Neural cell (in vitro differentiated cells): ENCODE measurements around the gene CBX2.

Experiments used
- EP300 ChIP-seq: fragments of 450-650 bp; conservative IDR thresholded peaks from 2 replicates; pipeline ENCODE4 v1.6.1; 2014; ENCODE audit warnings: antibody characterized with exemption, mild to moderate bottlenecking, moderate library complexity; ENCODE audit not compliant: poor library complexity, severe bottlenecking
- EZH2 ChIP-seq: fragments of 200-600, 300-800 bp; shearing (Covaris generic), sonication (generic); IDR thresholded peaks from 2 replicates; pipeline ENCODE4 v1.6.1; 2014; ENCODE audit warnings: antibody characterized with exemption, low read length, borderline replicate concordance, mild to moderate bottlenecking; ENCODE audit not compliant: insufficient read depth, poor library complexity, severe bottlenecking
- MXI1 ChIP-seq: fragments of 450-650 bp; conservative IDR thresholded peaks from 2 replicates; pipeline ENCODE4 v1.6.1; 2014; ENCODE audit warnings: antibody characterized with exemption, mild to moderate bottlenecking; ENCODE audit not compliant: poor library complexity, severe bottlenecking
- POLR2AphosphoS5 ChIP-seq: IDR thresholded peaks from 2 replicates; pipeline ENCODE4 v1.6.1; 2012
- RAD21 ChIP-seq: fragments of 450-650 bp; conservative IDR thresholded peaks from 2 replicates; pipeline ENCODE4 v1.6.1; 2014; ENCODE audit warnings: antibody characterized with exemption, mild to moderate bottlenecking, moderate library complexity
- SMC3 ChIP-seq: fragments of 450-650 bp; conservative IDR thresholded peaks from 2 replicates; pipeline ENCODE4 v1.6.1; 2014; ENCODE audit warnings: antibody characterized with exemption, mild to moderate bottlenecking, moderate library complexity; ENCODE audit not compliant: poor library complexity
- TAF1 ChIP-seq: IDR thresholded peaks from 2 replicates; pipeline ENCODE4 v1.6.1; 2012; ENCODE audit warnings: low read depth
- TF ChIP-seq, protein P1 (sequence below): fragments of 450-650 bp; IDR thresholded peaks from 2 replicates; pipeline ENCODE4 v1.5.1; 2014; ENCODE audit warnings: antibody characterized with exemption, mild to moderate bottlenecking, moderate library complexity; ENCODE audit not compliant: poor library complexity, severe bottlenecking
- TF ChIP-seq, protein P2 (sequence below): IDR thresholded peaks from 2 replicates; pipeline ENCODE4 v1.6.1; 2012; ENCODE audit warnings: borderline replicate concordance

DNA sequence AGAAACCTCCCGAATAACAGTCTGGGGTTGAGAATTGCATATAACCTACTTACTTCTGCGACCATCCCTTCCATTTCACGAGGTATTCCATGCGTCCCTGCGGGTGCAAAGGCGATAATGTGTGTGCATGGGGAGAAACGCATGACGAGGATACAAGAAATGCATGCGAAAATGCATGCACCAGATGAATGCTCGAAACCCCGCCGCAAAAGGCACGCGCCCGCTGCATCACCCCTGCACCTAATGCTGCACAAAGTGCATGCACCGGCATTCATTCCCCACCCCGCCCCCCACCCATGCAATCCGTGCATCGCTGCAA is 18.5 kb downstream of the CBX2 start:
- TF ChIP-seq, protein P1, sequence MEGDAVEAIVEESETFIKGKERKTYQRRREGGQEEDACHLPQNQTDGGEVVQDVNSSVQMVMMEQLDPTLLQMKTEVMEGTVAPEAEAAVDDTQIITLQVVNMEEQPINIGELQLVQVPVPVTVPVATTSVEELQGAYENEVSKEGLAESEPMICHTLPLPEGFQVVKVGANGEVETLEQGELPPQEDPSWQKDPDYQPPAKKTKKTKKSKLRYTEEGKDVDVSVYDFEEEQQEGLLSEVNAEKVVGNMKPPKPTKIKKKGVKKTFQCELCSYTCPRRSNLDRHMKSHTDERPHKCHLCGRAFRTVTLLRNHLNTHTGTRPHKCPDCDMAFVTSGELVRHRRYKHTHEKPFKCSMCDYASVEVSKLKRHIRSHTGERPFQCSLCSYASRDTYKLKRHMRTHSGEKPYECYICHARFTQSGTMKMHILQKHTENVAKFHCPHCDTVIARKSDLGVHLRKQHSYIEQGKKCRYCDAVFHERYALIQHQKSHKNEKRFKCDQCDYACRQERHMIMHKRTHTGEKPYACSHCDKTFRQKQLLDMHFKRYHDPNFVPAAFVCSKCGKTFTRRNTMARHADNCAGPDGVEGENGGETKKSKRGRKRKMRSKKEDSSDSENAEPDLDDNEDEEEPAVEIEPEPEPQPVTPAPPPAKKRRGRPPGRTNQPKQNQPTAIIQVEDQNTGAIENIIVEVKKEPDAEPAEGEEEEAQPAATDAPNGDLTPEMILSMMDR, result no peak
- peak; percentile 56 for TF ChIP-seq SMC3
- no peak for TF ChIP-seq RAD21
- no peak for TF ChIP-seq EZH2
- no peak for TF ChIP-seq TAF1
- no peak for TF ChIP-seq POLR2AphosphoS5
- TF ChIP-seq, protein P2, sequence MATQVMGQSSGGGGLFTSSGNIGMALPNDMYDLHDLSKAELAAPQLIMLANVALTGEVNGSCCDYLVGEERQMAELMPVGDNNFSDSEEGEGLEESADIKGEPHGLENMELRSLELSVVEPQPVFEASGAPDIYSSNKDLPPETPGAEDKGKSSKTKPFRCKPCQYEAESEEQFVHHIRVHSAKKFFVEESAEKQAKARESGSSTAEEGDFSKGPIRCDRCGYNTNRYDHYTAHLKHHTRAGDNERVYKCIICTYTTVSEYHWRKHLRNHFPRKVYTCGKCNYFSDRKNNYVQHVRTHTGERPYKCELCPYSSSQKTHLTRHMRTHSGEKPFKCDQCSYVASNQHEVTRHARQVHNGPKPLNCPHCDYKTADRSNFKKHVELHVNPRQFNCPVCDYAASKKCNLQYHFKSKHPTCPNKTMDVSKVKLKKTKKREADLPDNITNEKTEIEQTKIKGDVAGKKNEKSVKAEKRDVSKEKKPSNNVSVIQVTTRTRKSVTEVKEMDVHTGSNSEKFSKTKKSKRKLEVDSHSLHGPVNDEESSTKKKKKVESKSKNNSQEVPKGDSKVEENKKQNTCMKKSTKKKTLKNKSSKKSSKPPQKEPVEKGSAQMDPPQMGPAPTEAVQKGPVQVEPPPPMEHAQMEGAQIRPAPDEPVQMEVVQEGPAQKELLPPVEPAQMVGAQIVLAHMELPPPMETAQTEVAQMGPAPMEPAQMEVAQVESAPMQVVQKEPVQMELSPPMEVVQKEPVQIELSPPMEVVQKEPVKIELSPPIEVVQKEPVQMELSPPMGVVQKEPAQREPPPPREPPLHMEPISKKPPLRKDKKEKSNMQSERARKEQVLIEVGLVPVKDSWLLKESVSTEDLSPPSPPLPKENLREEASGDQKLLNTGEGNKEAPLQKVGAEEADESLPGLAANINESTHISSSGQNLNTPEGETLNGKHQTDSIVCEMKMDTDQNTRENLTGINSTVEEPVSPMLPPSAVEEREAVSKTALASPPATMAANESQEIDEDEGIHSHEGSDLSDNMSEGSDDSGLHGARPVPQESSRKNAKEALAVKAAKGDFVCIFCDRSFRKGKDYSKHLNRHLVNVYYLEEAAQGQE, result no peak
- TF ChIP-seq MXI1, result peak; percentile 90
- peak; percentile 86 for TF ChIP-seq EP300
